22Rv1 (cell line): Measurements from ENCODE around the gene FARSB.
"Not testable (repeated sequence)": the region's sequence is repeated elsewhere in the genome, so short reads cannot be mapped to it uniquely, and the experiment has no call there.

Source experiments
- H3K27ac ChIP-seq: fragments of 450-650 bp; 2 replicates; pipeline ENCODE4 v1.5.1; 2017
- CTCF ChIP-seq: fragments of 450-650 bp; IDR thresholded peaks from 2 replicates; pipeline ENCODE4 v1.5.1; 2017; ENCODE audit warnings: mild to moderate bottlenecking
- ZFX ChIP-seq: fragments of 450-650 bp; IDR thresholded peaks from 2 replicates; pipeline ENCODE4 v1.6.1; 2017; ENCODE audit warnings: antibody characterized with exemption, borderline replicate concordance

FARSB gene

GRCh38 chr2:222591661-222592060 lies 64.2 kb downstream of the FARSB start:
- H3K27ac ChIP-seq, result no peak overlapping the region
- no peak for TF ChIP-seq ZFX
- TF ChIP-seq CTCF, result no peak

GRCh38 chr2:222584589-222584988 lies 71.3 kb downstream of the FARSB start:
- H3K27ac ChIP-seq, result not testable (repeated sequence)

GRCh38 chr2:222582928-222583327 lies 73.0 kb downstream of the FARSB start:
- H3K27ac ChIP-seq, result no peak overlapping the region
- TF ChIP-seq CTCF (peak; percentile 17; the same call in 1 of the 2 replicates), ZFX (no peak)

GRCh38 chr2:222577341-222577740 lies 78.6 kb downstream of the FARSB start:
- H3K27ac ChIP-seq, result no peak overlapping the region
- TF ChIP-seq ZFX (no peak), CTCF (no peak)

GRCh38 chr2:222576171-222577081 lies 79.5 kb downstream of the FARSB start:
- H3K27ac ChIP-seq, result no peak overlapping the region
- TF ChIP-seq CTCF (no peak), ZFX (no peak)

GRCh38 chr2:222575618-222576017 lies 80.3 kb downstream of the FARSB start:
- H3K27ac ChIP-seq, result no peak overlapping the region
- no peak for TF ChIP-seq ZFX
- no peak for TF ChIP-seq CTCF

- no peak for TF ChIP-seq ZFX
- TF ChIP-seq CTCF, result no peak
- H3K27ac ChIP-seq, result peak overlapping the region; percentile 49
Measured at GRCh38 chr2:222572751-222573174, 83.1 kb downstream of the FARSB start.
